AG10803 (cell line): ENCODE results near the gene FCHSD1.

ENCODE experiments used
- DNase-seq: peaks from one replicate; pipeline ENCODE4 v3.0.0; 2010; ENCODE audit warnings: low read depth
- H3K4me3 ChIP-seq: 2 replicates; pipeline ENCODE4 v1.5.1; 2011; ENCODE audit warnings: mild to moderate bottlenecking, low read length, control low read depth
- TF ChIP-seq, protein P1 (sequence below): conservative IDR thresholded peaks from 2 replicates; pipeline ENCODE4 v1.5.1; 2011; ENCODE audit warnings: mild to moderate bottlenecking, low read length, control low read depth, inconsistent platforms

Gene FCHSD1

DNA sequence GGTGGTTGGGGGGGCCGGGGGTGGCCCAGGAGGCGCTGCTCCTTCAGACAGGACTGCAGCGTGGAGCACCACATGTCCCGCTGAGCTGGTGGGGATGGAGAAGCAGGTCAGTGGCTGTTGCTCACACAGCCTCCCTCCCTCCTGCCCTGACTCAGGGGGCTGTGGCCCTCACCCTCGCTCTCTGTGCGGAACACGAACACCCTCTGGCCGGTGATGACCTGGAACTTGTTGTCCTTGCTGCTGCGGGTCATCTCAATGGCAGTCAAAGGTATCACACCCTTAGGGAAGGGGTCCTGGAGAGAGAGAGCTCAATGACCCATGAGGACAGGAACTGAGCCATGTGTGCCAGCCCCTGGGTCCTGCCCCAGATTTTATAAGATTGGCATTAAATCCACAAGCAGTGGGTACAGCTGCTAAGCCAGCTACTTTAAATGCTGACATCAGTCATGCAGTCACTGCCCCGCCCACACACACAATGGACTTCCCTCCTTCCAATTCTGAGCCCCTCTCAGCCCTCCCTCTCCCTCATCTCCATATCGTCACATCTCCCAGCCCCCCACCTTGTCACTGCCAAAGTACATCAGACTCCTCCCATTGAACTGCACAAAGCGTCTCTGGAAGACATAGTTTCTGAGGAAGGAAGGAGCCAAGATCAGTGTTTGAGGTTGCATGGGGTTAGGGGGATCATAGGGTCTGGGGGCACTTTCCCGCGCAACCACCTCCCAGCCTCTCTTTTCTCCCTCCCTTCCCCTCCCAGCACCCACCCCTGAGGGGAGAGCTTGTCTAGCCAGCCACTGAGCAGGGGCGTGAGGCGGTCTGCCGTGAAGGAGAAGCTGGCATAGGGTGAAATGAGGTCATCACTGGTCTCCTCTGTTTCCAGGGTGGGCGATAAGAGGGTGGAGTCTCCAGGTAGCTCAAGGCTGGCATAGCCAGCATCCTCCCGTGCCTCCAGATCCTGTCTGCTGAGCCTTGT, 21.9 kb upstream of the FCHSD1 start:
- TF ChIP-seq, protein P1, sequence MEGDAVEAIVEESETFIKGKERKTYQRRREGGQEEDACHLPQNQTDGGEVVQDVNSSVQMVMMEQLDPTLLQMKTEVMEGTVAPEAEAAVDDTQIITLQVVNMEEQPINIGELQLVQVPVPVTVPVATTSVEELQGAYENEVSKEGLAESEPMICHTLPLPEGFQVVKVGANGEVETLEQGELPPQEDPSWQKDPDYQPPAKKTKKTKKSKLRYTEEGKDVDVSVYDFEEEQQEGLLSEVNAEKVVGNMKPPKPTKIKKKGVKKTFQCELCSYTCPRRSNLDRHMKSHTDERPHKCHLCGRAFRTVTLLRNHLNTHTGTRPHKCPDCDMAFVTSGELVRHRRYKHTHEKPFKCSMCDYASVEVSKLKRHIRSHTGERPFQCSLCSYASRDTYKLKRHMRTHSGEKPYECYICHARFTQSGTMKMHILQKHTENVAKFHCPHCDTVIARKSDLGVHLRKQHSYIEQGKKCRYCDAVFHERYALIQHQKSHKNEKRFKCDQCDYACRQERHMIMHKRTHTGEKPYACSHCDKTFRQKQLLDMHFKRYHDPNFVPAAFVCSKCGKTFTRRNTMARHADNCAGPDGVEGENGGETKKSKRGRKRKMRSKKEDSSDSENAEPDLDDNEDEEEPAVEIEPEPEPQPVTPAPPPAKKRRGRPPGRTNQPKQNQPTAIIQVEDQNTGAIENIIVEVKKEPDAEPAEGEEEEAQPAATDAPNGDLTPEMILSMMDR, result no peak
- no peak overlapping the region for H3K4me3 ChIP-seq
- DNase-seq, result no peak

DNA sequence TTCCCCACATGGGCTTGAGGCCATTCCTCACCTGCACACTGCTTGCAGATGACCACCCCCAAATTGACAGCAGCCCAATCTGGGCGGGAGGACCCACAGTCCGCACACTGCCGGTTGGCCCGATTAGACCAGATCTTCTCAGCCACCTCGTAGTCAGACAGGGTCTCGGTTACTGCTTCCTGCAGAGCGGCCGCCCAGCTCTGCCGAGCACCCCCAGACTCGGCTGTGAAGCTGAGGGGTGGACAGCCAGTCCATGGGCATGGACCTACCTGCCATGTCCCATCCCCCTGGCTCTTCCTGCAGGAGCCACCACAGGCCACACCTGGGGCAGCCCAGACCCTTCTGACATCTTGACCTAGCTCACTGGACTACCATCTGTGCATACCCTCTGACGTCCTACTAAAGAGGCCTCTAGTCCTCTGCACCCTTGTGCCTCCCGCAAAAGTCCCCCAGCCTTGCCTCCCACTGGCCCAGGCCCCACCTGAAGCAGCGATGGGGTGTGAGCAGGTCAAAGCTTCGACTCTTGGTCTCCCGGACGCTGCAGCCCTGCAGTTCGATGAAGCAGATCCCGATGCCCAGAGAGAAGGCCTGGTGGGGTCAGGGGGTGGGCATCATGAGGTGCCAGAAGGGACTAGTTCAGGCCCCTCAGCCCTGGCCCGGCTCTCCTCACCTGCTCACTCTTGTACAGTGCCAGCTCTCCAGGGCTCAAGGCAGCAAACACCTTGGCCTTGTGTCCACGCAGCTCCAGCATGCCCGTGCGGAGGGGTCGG, 21.0 kb upstream of the FCHSD1 start:
- no peak for DNase-seq
- TF ChIP-seq, protein P1, result no peak
- H3K4me3 ChIP-seq, result no peak overlapping the region

DNA sequence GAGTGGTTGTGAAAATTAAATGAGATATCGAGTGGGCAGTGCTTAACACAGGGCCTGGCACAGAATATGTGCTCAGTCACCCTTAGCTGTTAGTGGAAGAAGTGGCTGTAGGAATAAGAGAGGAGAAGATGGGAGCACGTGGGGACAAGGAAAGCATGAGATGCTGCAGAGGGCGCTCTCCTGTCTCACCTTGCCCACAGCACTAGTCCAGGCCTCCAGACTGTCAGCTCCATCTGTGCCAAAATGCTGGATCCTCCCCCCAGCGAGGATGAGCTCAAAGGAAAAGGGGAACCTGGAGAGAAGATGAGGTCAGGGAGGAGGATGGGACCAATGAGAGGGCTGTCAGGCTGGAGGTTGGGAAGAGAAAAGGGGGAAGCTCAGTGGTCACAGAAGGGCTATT, 18.3 kb upstream of the FCHSD1 start:
- no peak for DNase-seq
- no peak overlapping the region for H3K4me3 ChIP-seq
- TF ChIP-seq, protein P1, result no peak; the same call in 1 of the 2 replicates

DNA sequence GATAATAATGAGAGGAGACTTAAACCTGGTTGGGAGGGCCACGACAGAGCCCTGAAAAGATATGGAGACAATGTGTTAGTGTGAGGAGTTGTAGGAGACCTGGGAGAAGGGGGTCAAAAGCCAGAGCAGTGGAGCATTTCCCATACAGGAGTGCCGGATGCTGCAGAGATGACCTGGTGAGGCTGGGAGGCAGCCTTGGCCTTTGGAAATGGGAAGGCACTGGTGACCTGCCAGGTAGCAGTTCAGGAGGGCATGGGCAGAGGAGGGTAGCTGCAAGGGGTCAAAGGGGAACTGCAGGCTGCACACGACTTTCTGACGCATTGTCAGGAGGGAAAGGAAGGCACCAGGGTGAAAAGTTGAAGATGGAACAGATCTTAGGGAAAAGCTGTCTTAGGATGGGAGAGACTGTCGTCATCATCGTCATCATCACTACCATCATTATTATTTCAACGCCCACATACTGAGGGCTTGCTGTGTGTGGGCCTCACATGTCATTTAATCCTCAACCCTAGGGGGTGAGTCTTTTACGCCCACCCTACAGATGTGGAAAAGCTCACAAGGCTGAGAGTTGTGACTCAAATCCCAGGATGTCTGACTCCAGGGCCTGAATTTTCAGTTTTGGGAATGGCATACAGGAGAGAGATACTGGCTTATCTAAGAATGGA, 17.5 kb upstream of the FCHSD1 start:
- H3K4me3 ChIP-seq, result no peak overlapping the region
- DNase-seq, result no peak
- TF ChIP-seq, protein P1, result no peak

DNA sequence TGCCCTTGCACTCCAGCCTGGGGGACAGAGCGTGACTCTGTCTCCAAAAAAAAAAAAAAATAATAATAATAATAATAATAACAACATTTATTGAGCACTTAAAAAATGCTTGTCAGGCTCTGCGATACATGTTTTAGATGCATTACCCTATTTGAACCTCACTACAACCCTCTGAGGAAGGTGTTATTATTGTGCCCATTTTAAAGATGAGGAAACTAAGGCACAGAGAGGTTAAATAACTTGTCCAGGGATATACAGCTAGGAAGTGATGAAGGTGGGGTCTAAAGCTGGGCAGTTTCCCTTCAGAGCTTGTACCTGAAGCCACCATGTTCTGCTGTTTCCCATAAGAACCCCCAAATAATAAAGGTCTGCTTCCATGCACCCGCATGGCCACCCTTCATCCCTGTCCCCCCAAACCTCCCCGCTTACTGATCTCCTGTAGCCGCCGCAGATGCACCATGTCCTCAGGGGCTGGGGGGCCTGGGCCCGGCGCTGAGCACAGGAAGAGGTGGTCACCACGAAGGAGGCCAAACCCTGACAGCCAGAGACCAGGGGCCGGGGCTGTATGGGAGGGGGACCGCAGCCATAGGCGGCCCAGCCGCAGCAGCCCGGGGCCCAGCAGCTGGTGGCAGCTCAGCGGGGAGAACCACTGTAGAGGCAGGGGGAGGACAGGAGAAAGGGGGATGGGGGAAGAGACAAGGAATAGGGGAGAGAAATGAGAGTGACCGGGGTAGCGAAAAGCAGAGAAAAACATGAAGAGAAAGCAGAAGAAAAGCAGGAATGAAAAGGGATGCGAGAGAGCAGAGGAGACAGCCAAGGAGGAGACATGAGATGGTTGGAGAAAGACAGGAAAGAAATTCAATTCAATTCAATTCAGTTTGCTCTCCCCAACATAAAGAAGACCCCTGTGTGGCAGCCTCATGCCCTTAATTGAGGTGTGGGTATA, 15.1 kb upstream of the FCHSD1 start:
- H3K4me3 ChIP-seq, result no peak overlapping the region
- TF ChIP-seq, protein P1, result no peak
- DNase-seq, result no peak
